Stimulated activated effector memory CD8-positive, alpha-beta T cell treated with anti-CD3 and anti-CD28 coated beads, Interleukin-12 subunit alpha, Interleukin-12 subunit beta, amount 100 ng/mL, for 72 hours (primary cell): Measurements from ENCODE around the gene CHAC1.

ENCODE experiments used
- ATAC-seq: fragments of 150-1000 bp; cut with Tn5 transposase; 2 replicates; pipeline ENCODE4 v1.10.0; 2021
- DNase-seq, 2 donors: peaks; one replicate each; pipeline ENCODE4 v3.0.0; 2021 to 2022; ENCODE audit warnings: low spot score in 2 of 2
- H3K27ac Mint-ChIP-seq: one replicate; pipeline ENCODE4 v1.8.0; 2022; ENCODE audit warnings: mild to moderate bottlenecking, mixed read lengths
- H3K36me3 Mint-ChIP-seq: one replicate; pipeline ENCODE4 v1.8.0; 2022; ENCODE audit warnings: mild to moderate bottlenecking, mixed read lengths
- H3K4me1 Mint-ChIP-seq: one replicate; pipeline ENCODE4 v1.8.0; 2022; ENCODE audit warnings: mixed read lengths
- H3K4me3 Mint-ChIP-seq: one replicate; pipeline ENCODE4 v1.8.0; 2022; ENCODE audit warnings: mild to moderate bottlenecking, mixed read lengths
- H3K9me3 Mint-ChIP-seq: one replicate; pipeline ENCODE4 v1.8.0; 2022; ENCODE audit warnings: mixed read lengths

The CHAC1 gene

DNA sequence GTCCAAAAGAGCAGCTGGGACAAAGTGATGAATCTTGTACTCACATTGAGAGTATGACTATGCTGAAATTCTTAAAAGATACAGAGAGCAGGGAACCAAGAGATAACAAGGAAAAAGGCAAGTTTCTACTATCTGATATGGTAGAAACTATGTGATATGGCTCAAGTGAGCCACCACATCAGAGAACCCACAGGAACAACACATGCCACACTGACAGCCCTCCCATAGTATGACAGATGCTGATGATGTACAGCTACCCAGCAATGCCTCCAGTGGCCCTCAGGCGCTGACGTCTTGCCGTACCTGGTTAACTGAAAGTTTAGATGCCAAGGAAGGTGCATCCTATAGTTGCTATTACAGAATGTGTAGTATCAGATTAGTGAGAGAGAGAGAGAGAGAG, 42.4 kb downstream of the CHAC1 start:
- Mint-ChIP-seq H3K36me3 (peaks cover 98% of the 10 kb centered on the region), H3K4me3 (no peak overlapping the region), H3K27ac (no peak overlapping the region)

DNA sequence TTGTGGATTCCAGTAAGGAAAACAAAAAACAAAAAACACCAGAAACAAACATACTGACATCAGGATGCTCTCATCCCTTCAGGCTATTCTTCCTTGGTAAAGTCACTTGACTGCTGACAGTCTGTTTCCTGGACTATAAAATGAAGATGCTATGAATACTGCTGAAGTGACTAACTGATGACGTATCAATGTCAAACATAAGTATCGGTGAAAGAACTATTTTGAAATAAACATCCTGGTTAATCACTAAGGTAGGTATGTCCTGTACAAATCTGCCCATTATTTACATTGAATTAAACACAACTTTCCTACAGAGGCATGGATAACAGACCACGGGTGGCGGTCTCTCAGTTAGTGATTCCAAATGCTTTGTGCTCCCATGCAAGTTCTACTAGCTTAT, 45.9 kb downstream of the CHAC1 start:
- H3K4me1 Mint-ChIP-seq = no peaks in the 10 kb centered on the region
- H3K27ac Mint-ChIP-seq = no peak overlapping the region
- H3K36me3 Mint-ChIP-seq = peaks cover 95% of the 10 kb centered on the region
- ATAC-seq (no peak), DNase-seq (no peak)
- H3K4me3 Mint-ChIP-seq = no peak overlapping the region
- H3K9me3 Mint-ChIP-seq = no peaks in the 10 kb centered on the region

More for the DNA sequence above, 42.4 kb downstream of the CHAC1 start:
- ATAC-seq = no peak
- DNase-seq = no peak
- H3K9me3 Mint-ChIP-seq = no peaks in the 10 kb centered on the region
- peaks cover 11% of the 10 kb centered on the region for H3K4me1 Mint-ChIP-seq

DNA sequence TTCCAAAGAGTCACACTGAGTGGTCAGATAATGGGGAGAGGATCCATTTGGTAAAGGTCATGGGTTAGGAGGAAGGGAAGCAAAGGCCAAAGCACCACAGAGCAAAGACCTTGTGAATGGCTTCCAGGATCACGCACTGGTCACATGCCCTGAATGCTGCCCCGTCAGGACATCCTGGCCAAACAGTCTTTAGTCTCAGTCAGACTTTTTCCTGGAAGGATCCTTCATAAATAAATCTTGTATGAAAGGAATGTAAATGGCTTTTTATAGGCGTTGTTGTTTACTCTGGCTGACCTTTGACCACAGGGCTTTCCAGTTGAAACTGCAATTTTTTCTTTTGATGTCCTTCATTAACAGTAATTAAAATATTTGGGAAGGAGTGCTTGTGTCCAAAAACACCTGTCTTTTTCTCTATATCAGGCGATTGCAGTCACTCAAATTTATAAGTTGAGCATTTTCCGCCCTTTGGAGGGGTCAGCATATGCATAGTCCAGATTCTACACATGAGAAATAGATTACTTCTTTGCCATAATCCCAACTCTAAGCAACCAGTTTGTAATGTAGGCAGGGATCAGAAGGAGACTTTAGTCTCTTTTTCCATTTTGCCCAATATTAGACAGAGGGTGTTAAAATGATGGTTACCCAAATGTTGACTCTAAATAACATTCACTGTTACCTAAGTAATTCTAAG, 48.4 kb downstream of the CHAC1 start:
- no peaks in the 10 kb centered on the region for H3K9me3 Mint-ChIP-seq
- H3K4me1 Mint-ChIP-seq = no peaks in the 10 kb centered on the region
- peaks cover 95% of the 10 kb centered on the region for H3K36me3 Mint-ChIP-seq
- no peak overlapping the region for H3K27ac Mint-ChIP-seq
- DNase-seq = no peak
- no peak overlapping the region for H3K4me3 Mint-ChIP-seq
- no peak for ATAC-seq

DNA sequence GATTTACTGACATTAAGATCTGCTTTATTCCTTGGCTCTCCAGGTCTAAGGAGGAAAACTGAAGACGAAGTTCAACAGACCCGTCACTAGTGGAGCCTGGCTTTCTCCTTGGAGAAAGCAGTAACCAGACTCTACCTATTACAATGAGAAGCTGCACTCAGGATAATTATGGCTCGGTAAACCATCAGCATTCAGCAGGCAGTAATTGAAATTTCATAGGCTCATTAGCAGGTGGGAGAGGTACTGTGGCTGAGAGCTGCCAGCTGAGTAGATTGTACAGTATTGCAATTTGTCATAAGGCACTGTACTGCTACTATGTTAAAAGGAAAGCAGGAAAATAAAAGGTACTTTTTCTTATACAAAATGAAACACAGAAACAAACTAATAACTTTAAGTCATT, 51.2 kb downstream of the CHAC1 start:
- Mint-ChIP-seq H3K4me3 (no peak overlapping the region), H3K4me1 (no peaks in the 10 kb centered on the region), H3K9me3 (no peaks in the 10 kb centered on the region), H3K36me3 (peaks cover 93% of the 10 kb centered on the region), H3K27ac (no peak overlapping the region)
- ATAC-seq = no peak
- DNase-seq = no peak
